Pancreas (tissue), 10 donors: ENCODE data around the gene PTPRO. TPM values are rescaled to one million over a fixed set of nuclear protein-coding genes. Genes with fewer than 3 reads are reported as not detected.

Source experiments
- ATAC-seq, 4 donors: fragments of 200-7000 bp; cut with Tn5 transposase; one replicate each; pipeline versions ENCODE4 v1.8.0 to v1.9.1; 2020; ENCODE audit warnings: mild to moderate bottlenecking in 4 of 4, moderate library complexity in 4 of 4
- DNase-seq, 6 donors: peaks; one replicate each; pipeline ENCODE4 v3.0.0-alpha.2; 2020
- FAIRE-seq: peaks from 2 replicates; lab custom pipeline; 2012; peaks lifted over from hg19 to GRCh38; lab: Jason Lieb, UNC
- H3K27ac ChIP-seq, 4 donors: fragments of 200-600 bp; sonication (generic); 1 replicate in 3 of 4; 2 replicates in 1 of 4; pipeline versions ENCODE4 v1.5.0 to v1.8.0; 2020
- H3K27me3 ChIP-seq, 4 donors: fragments of 200-600 bp; one replicate each; pipeline ENCODE4 v1.8.0; 2021
- H3K36me3 ChIP-seq, 3 donors: fragments of 200-600 bp; sonication (generic) in 1 of 3; one replicate each; pipeline versions ENCODE4 v1.5.0 to v1.8.0; 2020 to 2021
- H3K4me1 ChIP-seq, 3 donors: fragments of 200-600 bp; one replicate each; pipeline ENCODE4 v1.8.0; 2021
- H3K4me3 ChIP-seq, 4 donors: fragments of 200-600 bp; sonication (generic) in 2 of 4; one replicate each; pipeline versions ENCODE4 v1.5.0 to v1.8.0; 2020 to 2021
- H3K9me3 ChIP-seq, 4 donors: fragments of 200-600 bp; one replicate each; pipeline ENCODE4 v1.8.0; 2021
- CTCF ChIP-seq, 4 donors: fragments of 200-600 bp; sonication (generic) in 3 of 4; IDR thresholded peaks; one replicate each; pipeline versions ENCODE4 v1.5.0 to v1.8.0; 2021; ENCODE audit warnings: antibody characterized with exemption in 4 of 4
- WGBS, 2 donors: extraction: QIAGEN DNeasy Blood & Tissue Kit; methylation state at CpG; one replicate each; pipeline ENCODE4 v1.1.7; 2013; 5-methylcytosine and 5-hydroxymethylcytosine counted together
- intact Hi-C, 3 donors: fragments of 100-400 bp; cut with DNase I; formaldehyde crosslinking; loops; one replicate each; pipeline versions ENCODE4 v1.11.1 to v1.14.2; 2022
- polyA plus RNA-seq, 2 donors: library from polyadenylated mRNA; stranded (reverse); fragments of 200-250 nt; gene quantifications; one replicate each; pipeline ENCODE4 v1.2.3, GENCODE V29; 2013
- total RNA-seq, 6 donors: library from RNA; stranded (reverse); fragmentation: NEBNext Ultra II Directional in 4 of 6; extraction: Animal tissue kit (Norgen Biotek cat#: 25700) in 4 of 6; gene quantifications; one replicate each; pipeline versions ENCODE4 v1.2.1 to v1.2.4, GENCODE V29; 2021 to 2023
- donor health status: healthy with polysubstance abuse.
- donor health status: DM: no; HTN: no; CAD: no; lungs with moderate emphysema.
- donor health status: DM: no; HTN: no; CAD: no.
- donor health status: control.
- donor health status: control.
- donor health status: Bipolar disorder and iron deficiency.
- donor health status: DM: yes; HTN: yes; CAD: no.
- donor health status: DM: no; HTN: no; CAD: no.
- donor health status: DM: no; HTN: no; CAD: no.
- donor health status: DM: yes; HTN: yes; CAD: no.

PTPRO gene
- total and polyA plus RNA-seq, 8 donors = 0.11 to 2.6 (median 0.31) TPM; not detected in 1

GRCh38 chr12:15584366-15585041 lies 262.2 kb downstream of the PTPRO start:
- Histone ChIP-seq H3K4me1 (no peaks in the 10 kb centered on the region), H3K9me3 (no peaks in the 10 kb centered on the region), H3K36me3 (no peaks in the 10 kb centered on the region), H3K27me3 (no peaks in the 10 kb centered on the region), H3K4me3 (no peak overlapping the region), H3K27ac (no peak overlapping the region)
- 24 to 25% methylated on average over 3 of the region's 3 CpGs for WGBS, 2 donors
- peak in 3 of 4 donors; percentile 33 to 44 (median 41) for TF ChIP-seq CTCF (IDR thresholded peaks at IDR 0.05)
- ATAC-seq (peak in 3 of 4 donors; percentile 57 to 69 (median 63)), FAIRE-seq (peak; percentile 88), DNase-seq (no peak)
- intact Hi-C loops = loop anchor here (5.0 to 10.0 kb wide), 3 partner anchors 268 to 310 kb away; no protein-coding TSS in a partner anchor

GRCh38 chr12:15589328-15590032 lies 267.2 kb downstream of the PTPRO start:
- 46 to 63% methylated on average over 8 of the region's 8 CpGs for WGBS, 2 donors
- H3K4me3 ChIP-seq = peak overlapping the region in 1 of 4 donors; percentile 31
- TF ChIP-seq CTCF (IDR thresholded peaks at IDR 0.05) = no peak
- H3K36me3 ChIP-seq = no peaks in the 10 kb centered on the region
- no peak for FAIRE-seq
- no peaks in the 10 kb centered on the region for H3K4me1 ChIP-seq
- intact Hi-C loops = loop anchor here (5.0 to 10.0 kb wide), 3 partner anchors 263 to 315 kb away; no protein-coding TSS in a partner anchor
- no peak overlapping the region for H3K27ac ChIP-seq
- DNase-seq = no peak
- no peaks in the 10 kb centered on the region for H3K9me3 ChIP-seq
- ATAC-seq = no peak
- no peaks in the 10 kb centered on the region for H3K27me3 ChIP-seq

GRCh38 chr12:15590180-15590826 lies 268.0 kb downstream of the PTPRO start:
- TF ChIP-seq CTCF (IDR thresholded peaks at IDR 0.05) = peak; percentile 62 to 71 (median 67)
- Histone ChIP-seq H3K27me3 (no peaks in the 10 kb centered on the region), H3K27ac (no peak overlapping the region), H3K4me1 (no peaks in the 10 kb centered on the region), H3K36me3 (no peaks in the 10 kb centered on the region), H3K9me3 (no peaks in the 10 kb centered on the region), H3K4me3 (peak overlapping the region in 2 of 4 donors; percentile 2 to 31)
- FAIRE-seq (peak; percentile 69), ATAC-seq (peak; percentile 93 to 100 (median 98)), DNase-seq (peak in 5 of 6 donors; percentile 21 to 58 (median 47))
- WGBS, 2 donors = 7% methylated on average over 16 of the region's 16 CpGs
- intact Hi-C loops = no loop called here

GRCh38 chr12:15591811-15592210 lies 269.5 kb downstream of the PTPRO start:
- intact Hi-C loops = no loop called here
- no peak for DNase-seq
- H3K9me3 ChIP-seq = no peaks in the 10 kb centered on the region
- no peaks in the 10 kb centered on the region for H3K27me3 ChIP-seq
- ATAC-seq = no peak
- no peaks in the 10 kb centered on the region for H3K36me3 ChIP-seq
- H3K27ac ChIP-seq = no peak overlapping the region
- 79 to 88% methylated on average over 5 of the region's 5 CpGs for WGBS, 2 donors
- H3K4me1 ChIP-seq = no peaks in the 10 kb centered on the region
- TF ChIP-seq CTCF (IDR thresholded peaks at IDR 0.05) = no peak
- H3K4me3 ChIP-seq = no peak overlapping the region
- no peak for FAIRE-seq
